HepG2 (cell line): Measurements from ENCODE around the gene SAXO1. TPM values are rescaled to one million over a fixed set of nuclear protein-coding genes. Genes with fewer than 3 reads are reported as not detected.

Experiments used
- AHR ChIP-seq: IDR thresholded peaks from 2 replicates; pipeline ENCODE4 v1.6.1; 2018; ENCODE audit warnings: missing genetic modification reagents, missing compliant biosample characterization
- KDM5B ChIP-seq: sonication (generic); formaldehyde crosslinking; IDR thresholded peaks from 2 replicates; pipeline ENCODE4 v1.4.0; 2020; ENCODE audit warnings: missing genetic modification reagents, mild to moderate bottlenecking, borderline replicate concordance
- SOX5 ChIP-seq: IDR thresholded peaks from 2 replicates; pipeline ENCODE4 v1.6.1; 2016; ENCODE audit warnings: borderline replicate concordance
- TGIF2 ChIP-seq: IDR thresholded peaks from 2 replicates; pipeline ENCODE4 v1.6.1; 2016; ENCODE audit warnings: control low read depth, missing compliant biosample characterization
- YEATS2 ChIP-seq: sonication (generic); formaldehyde crosslinking; IDR thresholded peaks from 2 replicates; pipeline ENCODE4 v1.4.0; 2020; ENCODE audit warnings: missing genetic modification reagents, borderline replicate concordance
- ZNF264 ChIP-seq: sonication (generic); formaldehyde crosslinking; IDR thresholded peaks from 2 replicates; pipeline ENCODE4 v1.4.0; 2020; ENCODE audit warnings: missing genetic modification reagents
- ZNF543 ChIP-seq: sonication (generic); formaldehyde crosslinking; IDR thresholded peaks from 2 replicates; pipeline ENCODE4 v1.4.0; 2020; ENCODE audit warnings: mild to moderate bottlenecking, missing genetic modification reagents
- ZNF558 ChIP-seq: sonication (generic); formaldehyde crosslinking; IDR thresholded peaks from 2 replicates; pipeline ENCODE4 v1.9.0; 2022; ENCODE audit warnings: mild to moderate bottlenecking, missing genetic modification reagents, borderline replicate concordance
- ZNF678 ChIP-seq: sonication (generic); formaldehyde crosslinking; IDR thresholded peaks from 2 replicates; pipeline ENCODE4 v1.4.0; 2020; ENCODE audit warnings: mild to moderate bottlenecking, missing genetic modification reagents
- ZSCAN22 ChIP-seq: sonication (generic); formaldehyde crosslinking; IDR thresholded peaks from 2 replicates; pipeline ENCODE4 v1.4.0; 2020; ENCODE audit warnings: mild to moderate bottlenecking, missing genetic modification reagents
- polyA plus RNA-seq, 8 experiments: library from polyadenylated mRNA; depleted of rRNA in 3 of 8; stranded (reverse) in 7 of 8; unstranded in 1 of 8; fragments of >200 nt; fragmentation: Illumina TruSeq in 4 of 8; extraction: Trizol in 4 of 8; gene quantifications; 2 replicates each; pipeline versions ENCODE4 v1.2.1 to v1.2.3, GENCODE V29; 2011 to 2016; ENCODE audit warnings: low read depth in 4 of 8, missing spikeins in 1 of 8, mixed read lengths in 1 of 8; ENCODE audit not compliant: insufficient read depth in 1 of 8
- total RNA-seq, 5 experiments: library from RNA; depleted of rRNA; stranded (reverse); fragments of >200 nt; fragmentation: Illumina TruSeq; extraction: Trizol; gene quantifications; 2 replicates each; pipeline ENCODE4 v1.2.3, GENCODE V29; 2016; ENCODE audit warnings: low read depth in 1 of 5
- TF ChIP-seq, protein P1 (sequence below): sonication (generic); formaldehyde crosslinking; IDR thresholded peaks from 2 replicates; pipeline ENCODE4 v1.4.0; 2020; ENCODE audit warnings: missing genetic modification reagents, borderline replicate concordance
- TF ChIP-seq, protein P2 (sequence below): sonication (generic); formaldehyde crosslinking; conservative IDR thresholded peaks from 2 replicates; pipeline ENCODE4 v1.4.0; 2020; ENCODE audit warnings: missing genetic modification reagents
- TF ChIP-seq, protein P3 (sequence below): sonication (generic); formaldehyde crosslinking; IDR thresholded peaks from 2 replicates; pipeline ENCODE4 v1.5.0; 2020; ENCODE audit warnings: mild to moderate bottlenecking, missing genetic modification reagents
- TF ChIP-seq, protein P4 (sequence below): sonication (generic); formaldehyde crosslinking; IDR thresholded peaks from 2 replicates; pipeline ENCODE4 v1.4.0; 2020; ENCODE audit warnings: missing genetic modification reagents
- TF ChIP-seq, protein P5 (sequence below): sonication (generic); formaldehyde crosslinking; IDR thresholded peaks from 2 replicates; pipeline ENCODE4 v1.4.0; 2020; ENCODE audit warnings: mild to moderate bottlenecking, missing genetic modification reagents

Gene SAXO1
- total and polyA plus RNA-seq, 2 of the 13 experiments (the other 11 are each of a cell fraction or from before 2014, with no cell fraction given) = not detected

DNA sequence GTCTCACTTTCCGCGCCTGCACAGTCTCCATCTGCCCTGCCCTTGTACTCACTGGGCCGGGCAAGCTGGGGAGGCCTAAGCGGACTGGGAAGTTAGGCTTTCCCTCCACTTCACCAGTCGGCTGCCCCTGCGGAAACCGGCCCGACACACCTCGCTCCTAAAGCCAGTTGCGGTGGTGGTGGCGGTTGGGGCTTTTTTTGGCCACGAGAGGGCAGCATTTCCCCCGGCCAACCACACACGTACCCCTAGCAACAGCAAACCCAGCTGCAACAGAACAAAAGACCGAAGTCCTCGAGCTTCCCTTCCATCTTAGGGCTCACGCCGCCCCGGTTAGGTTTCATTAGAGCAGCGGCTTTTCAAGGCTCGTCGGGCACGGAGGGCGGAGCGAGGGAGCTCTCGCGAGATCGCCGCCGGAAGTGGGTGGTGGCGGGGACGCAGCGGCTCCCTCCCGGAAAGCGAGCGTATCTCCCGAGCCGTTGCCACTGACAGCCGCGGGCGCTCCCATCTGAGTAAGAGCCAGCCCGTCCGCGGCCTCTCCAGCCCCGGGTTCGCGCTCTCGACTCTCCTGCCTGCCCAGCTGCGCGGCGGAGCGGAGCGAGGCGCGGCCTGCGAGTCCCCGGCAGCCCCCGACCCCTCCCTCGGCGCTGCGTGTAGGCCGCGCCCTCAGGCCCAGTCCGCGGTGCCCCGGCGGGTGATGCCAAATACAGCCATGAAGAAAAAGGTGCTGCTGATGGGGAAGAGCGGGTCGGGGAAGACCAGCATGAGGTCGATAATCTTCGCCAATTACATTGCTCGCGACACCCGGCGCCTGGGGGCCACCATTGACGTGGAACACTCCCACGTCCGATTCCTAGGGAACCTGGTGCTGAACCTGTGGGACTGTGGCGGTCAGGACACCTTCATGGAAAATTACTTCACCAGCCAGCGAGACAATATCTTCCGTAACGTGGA is 16.2 kb upstream of the SAXO1 start, which contains the start of gene RRAGA (continued):
- TF ChIP-seq, protein P1, sequence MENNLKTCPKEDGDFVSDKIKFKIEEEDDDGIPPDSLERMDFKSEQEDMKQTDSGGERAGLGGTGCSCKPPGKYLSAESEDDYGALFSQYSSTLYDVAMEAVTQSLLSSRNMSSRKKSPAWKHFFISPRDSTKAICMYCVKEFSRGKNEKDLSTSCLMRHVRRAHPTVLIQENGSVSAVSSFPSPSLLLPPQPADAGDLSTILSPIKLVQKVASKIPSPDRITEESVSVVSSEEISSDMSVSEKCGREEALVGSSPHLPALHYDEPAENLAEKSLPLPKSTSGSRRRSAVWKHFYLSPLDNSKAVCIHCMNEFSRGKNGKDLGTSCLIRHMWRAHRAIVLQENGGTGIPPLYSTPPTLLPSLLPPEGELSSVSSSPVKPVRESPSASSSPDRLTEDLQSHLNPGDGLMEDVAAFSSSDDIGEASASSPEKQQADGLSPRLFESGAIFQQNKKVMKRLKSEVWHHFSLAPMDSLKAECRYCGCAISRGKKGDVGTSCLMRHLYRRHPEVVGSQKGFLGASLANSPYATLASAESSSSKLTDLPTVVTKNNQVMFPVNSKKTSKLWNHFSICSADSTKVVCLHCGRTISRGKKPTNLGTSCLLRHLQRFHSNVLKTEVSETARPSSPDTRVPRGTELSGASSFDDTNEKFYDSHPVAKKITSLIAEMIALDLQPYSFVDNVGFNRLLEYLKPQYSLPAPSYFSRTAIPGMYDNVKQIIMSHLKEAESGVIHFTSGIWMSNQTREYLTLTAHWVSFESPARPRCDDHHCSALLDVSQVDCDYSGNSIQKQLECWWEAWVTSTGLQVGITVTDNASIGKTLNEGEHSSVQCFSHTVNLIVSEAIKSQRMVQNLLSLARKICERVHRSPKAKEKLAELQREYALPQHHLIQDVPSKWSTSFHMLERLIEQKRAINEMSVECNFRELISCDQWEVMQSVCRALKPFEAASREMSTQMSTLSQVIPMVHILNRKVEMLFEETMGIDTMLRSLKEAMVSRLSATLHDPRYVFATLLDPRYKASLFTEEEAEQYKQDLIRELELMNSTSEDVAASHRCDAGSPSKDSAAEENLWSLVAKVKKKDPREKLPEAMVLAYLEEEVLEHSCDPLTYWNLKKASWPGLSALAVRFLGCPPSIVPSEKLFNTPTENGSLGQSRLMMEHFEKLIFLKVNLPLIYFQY (CRISPR knock-in tag) = peak; percentile 88; the same call in 1 of the 2 replicates
- TF ChIP-seq YEATS2 (CRISPR knock-in tag) (peak; percentile 89), KDM5B (CRISPR knock-in tag) (peak; percentile 87), ZNF558 (CRISPR knock-in tag) (peak; percentile 95; the same call in 1 of the 2 replicates), AHR (CRISPR knock-in tag) (no peak), ZNF543 (CRISPR knock-in tag) (peak; percentile 91), ZNF678 (no peak), TGIF2 (no peak; the same call in none of the 2 replicates), ZSCAN22 (no peak; the same call in 1 of the 2 replicates), ZNF264 (CRISPR knock-in tag) (0 out of 2 replicates have a peak, but pooled peaks have one; percentile 41), SOX5 (CRISPR knock-in tag) (peak; percentile 76)
- TF ChIP-seq, protein P2, sequence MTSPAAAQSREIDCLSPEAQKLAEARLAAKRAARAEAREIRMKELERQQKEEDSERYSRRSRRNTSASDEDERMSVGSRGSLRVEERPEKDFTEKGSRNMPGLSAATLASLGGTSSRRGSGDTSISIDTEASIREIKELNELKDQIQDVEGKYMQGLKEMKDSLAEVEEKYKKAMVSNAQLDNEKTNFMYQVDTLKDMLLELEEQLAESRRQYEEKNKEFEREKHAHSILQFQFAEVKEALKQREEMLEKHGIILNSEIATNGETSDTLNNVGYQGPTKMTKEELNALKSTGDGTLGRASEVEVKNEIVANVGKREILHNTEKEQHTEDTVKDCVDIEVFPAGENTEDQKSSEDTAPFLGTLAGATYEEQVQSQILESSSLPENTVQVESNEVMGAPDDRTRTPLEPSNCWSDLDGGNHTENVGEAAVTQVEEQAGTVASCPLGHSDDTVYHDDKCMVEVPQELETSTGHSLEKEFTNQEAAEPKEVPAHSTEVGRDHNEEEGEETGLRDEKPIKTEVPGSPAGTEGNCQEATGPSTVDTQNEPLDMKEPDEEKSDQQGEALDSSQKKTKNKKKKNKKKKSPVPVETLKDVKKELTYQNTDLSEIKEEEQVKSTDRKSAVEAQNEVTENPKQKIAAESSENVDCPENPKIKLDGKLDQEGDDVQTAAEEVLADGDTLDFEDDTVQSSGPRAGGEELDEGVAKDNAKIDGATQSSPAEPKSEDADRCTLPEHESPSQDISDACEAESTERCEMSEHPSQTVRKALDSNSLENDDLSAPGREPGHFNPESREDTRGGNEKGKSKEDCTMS (CRISPR knock-in tag) = no peak
- TF ChIP-seq, protein P3, sequence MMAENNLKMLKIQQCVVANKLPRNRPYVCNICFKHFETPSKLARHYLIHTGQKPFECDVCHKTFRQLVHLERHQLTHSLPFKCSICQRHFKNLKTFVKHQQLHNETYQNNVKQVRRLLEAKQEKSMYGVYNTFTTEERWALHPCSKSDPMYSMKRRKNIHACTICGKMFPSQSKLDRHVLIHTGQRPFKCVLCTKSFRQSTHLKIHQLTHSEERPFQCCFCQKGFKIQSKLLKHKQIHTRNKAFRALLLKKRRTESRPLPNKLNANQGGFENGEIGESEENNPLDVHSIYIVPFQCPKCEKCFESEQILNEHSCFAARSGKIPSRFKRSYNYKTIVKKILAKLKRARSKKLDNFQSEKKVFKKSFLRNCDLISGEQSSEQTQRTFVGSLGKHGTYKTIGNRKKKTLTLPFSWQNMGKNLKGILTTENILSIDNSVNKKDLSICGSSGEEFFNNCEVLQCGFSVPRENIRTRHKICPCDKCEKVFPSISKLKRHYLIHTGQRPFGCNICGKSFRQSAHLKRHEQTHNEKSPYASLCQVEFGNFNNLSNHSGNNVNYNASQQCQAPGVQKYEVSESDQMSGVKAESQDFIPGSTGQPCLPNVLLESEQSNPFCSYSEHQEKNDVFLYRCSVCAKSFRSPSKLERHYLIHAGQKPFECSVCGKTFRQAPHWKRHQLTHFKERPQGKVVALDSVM (CRISPR knock-in tag) = no peak; the same call in 1 of the 2 replicates
- TF ChIP-seq, protein P4, sequence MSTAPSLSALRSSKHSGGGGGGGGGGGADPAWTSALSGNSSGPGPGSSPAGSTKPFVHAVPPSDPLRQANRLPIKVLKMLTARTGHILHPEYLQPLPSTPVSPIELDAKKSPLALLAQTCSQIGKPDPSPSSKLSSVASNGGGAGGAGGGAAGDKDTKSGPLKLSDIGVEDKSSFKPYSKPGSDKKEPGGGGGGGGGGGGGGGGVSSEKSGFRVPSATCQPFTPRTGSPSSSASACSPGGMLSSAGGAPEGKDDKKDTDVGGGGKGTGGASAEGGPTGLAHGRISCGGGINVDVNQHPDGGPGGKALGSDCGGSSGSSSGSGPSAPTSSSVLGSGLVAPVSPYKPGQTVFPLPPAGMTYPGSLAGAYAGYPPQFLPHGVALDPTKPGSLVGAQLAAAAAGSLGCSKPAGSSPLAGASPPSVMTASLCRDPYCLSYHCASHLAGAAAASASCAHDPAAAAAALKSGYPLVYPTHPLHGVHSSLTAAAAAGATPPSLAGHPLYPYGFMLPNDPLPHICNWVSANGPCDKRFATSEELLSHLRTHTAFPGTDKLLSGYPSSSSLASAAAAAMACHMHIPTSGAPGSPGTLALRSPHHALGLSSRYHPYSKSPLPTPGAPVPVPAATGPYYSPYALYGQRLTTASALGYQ (CRISPR knock-in tag) = peak; percentile 74
- TF ChIP-seq, protein P5, sequence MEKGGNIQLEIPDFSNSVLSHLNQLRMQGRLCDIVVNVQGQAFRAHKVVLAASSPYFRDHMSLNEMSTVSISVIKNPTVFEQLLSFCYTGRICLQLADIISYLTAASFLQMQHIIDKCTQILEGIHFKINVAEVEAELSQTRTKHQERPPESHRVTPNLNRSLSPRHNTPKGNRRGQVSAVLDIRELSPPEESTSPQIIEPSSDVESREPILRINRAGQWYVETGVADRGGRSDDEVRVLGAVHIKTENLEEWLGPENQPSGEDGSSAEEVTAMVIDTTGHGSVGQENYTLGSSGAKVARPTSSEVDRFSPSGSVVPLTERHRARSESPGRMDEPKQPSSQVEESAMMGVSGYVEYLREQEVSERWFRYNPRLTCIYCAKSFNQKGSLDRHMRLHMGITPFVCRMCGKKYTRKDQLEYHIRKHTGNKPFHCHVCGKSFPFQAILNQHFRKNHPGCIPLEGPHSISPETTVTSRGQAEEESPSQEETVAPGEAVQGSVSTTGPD = no peak
